ENCODE data around the gene MRAS.

The MRAS gene

DNA sequence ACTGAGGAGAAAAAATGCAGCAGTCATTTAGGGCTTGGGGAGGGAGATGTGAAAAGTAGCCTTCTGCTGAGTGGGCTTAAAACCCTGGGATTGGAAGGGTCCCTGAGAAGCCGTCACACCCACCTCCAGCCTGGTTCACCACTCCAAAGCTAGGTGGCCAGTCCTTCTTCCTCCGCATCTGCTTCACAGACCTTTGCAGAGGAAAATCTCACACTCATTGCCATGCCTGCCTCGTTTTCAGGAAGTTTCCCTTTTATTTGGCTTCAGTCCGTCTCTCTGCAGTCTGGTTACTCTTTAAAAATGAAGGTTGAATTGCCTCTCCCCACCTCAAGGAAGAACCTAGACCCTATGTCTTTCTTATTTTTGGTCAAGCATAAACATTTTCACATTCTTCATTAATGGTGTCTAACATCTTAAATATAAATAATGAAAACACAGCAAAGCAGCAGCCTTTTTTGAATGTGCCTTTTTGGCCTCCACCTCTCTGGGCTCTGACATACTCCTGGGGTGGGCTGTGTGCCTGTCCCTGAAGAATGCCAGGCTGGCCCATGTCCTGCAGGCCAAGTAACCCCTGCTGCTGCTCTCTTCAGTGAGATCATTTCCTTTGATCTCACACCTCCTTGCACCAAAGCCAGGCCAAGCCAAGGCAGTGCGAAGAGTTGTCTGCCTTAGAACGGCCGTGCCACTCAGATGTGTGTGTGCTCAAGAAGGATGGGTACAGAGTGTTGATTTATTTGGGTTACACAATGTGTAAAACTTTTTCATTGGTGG is 11.0 kb downstream of the MRAS start:
- no CpG with 5 or more reads among the region's 7 CpGs for WGBS (ENCODE audit: insufficient coverage, insufficient read length)
- H3K4me3 ChIP-seq (ENCODE audit: low read length), result no peak overlapping the region
- DNase-seq (ENCODE audit: low read depth, low spot score), result no peak
- H3K27ac ChIP-seq (ENCODE audit: low read length), result no peak overlapping the region
- H3K9me3 ChIP-seq (ENCODE audit: control insufficient read depth, insufficient read depth, low read length), result no peaks in the 10 kb centered on the region
- no peaks in the 10 kb centered on the region for H3K4me1 ChIP-seq (ENCODE audit: control insufficient read depth, insufficient read depth, low read length)
- H3K27me3 ChIP-seq (ENCODE audit: control insufficient read depth, insufficient read depth, low read length), result no peaks in the 10 kb centered on the region
- H3K36me3 ChIP-seq (ENCODE audit: control insufficient read depth, insufficient read depth, low read length), result no peaks in the 10 kb centered on the region

DNA sequence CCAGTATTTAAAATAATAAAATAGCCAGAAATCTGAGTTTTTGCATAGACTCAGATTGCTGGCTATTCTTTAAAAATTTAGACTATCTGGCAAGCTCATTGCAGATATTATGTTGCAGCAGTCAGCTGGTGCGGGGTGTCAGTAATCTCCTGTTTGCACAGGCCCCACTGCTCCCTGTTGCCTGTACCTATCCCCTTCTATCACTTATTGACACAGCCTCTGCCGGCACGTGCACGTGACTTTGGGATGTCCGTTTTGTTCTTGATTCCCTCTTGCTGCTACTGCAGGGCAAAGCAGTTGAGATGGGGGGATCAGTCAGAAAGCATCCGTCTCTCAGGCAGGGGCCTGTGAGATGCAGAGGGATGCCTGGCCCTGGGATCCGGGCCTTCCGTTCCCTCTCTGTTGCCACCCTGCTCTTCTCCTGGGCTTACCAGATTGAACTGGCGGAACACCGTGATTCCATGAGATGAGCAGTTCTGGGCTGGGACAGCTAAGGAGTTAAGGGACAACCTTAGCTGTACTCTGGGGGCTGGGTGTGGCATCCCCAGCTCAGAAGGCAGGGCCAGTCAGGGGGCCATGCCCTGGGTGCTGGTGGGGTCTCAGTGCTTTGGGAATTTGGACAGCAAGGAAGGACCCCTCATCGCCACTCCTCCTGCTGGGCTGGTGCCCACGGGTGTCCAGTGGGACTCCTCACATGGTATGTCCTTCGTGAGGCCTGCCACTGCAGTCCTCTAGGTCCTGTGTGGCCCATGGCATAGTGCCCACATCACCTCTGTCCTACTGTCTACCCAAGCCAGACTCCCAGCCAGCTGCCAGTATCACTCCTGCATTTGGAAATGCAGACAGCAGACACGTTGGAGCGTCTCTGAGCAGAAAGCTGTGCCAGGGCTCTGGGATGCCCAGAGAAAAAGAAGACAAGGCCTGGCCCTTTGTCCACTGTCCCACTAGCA is 11.8 kb downstream of the MRAS start:
- H3K9me3 ChIP-seq (ENCODE audit: control insufficient read depth, insufficient read depth, low read length), result no peaks in the 10 kb centered on the region
- no peak overlapping the region for H3K4me3 ChIP-seq (ENCODE audit: low read length)
- WGBS (ENCODE audit: insufficient coverage, insufficient read length), result no CpG with 5 or more reads among the region's 15 CpGs
- H3K27ac ChIP-seq (ENCODE audit: low read length), result no peak overlapping the region
- H3K27me3 ChIP-seq (ENCODE audit: control insufficient read depth, insufficient read depth, low read length), result no peaks in the 10 kb centered on the region
- no peaks in the 10 kb centered on the region for H3K4me1 ChIP-seq (ENCODE audit: control insufficient read depth, insufficient read depth, low read length)
- no peaks in the 10 kb centered on the region for H3K36me3 ChIP-seq (ENCODE audit: control insufficient read depth, insufficient read depth, low read length)
- no peak for DNase-seq (ENCODE audit: low read depth, low spot score)

DNA sequence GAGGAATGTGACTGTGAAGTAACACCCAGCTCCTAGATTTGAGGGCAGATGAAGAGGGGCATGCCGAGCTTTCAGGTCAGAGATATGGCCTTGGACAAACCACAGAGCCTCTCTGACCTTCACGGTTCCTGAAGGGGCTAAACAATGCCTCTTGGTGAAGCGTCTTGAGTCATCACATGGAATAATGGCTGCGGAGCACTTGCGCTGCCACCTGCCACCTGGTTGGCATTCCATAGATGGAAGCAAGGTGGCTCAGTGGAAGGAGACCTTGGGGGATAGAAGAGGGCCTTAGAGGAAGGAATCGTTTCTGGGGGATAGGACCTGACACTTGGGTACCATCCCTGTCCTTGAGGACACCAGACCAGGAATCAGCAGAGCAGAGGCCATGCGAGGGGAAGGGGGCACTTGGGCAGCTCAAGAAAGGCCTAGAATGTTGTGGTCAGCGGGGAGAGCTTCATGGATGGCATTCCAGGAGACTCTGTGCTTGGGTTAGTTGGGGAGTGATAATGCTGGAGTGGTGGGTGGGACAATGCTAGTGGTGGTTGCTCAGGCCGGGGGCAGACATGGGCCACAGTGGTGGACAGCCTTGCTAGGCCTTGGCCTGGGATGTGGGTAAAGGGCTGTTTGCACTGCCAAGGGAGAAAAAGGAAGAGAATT is 12.6 kb downstream of the MRAS start:
- Histone ChIP-seq H3K4me1 (ENCODE audit: control insufficient read depth, insufficient read depth, low read length) (no peaks in the 10 kb centered on the region), H3K27ac (ENCODE audit: low read length) (no peak overlapping the region), H3K27me3 (ENCODE audit: control insufficient read depth, insufficient read depth, low read length) (no peaks in the 10 kb centered on the region), H3K4me3 (ENCODE audit: low read length) (no peak overlapping the region), H3K9me3 (ENCODE audit: control insufficient read depth, insufficient read depth, low read length) (no peaks in the 10 kb centered on the region), H3K36me3 (ENCODE audit: control insufficient read depth, insufficient read depth, low read length) (no peaks in the 10 kb centered on the region)
- no CpG with 5 or more reads among the region's 9 CpGs for WGBS (ENCODE audit: insufficient coverage, insufficient read length)
- DNase-seq (ENCODE audit: low read depth, low spot score), result no peak

DNA sequence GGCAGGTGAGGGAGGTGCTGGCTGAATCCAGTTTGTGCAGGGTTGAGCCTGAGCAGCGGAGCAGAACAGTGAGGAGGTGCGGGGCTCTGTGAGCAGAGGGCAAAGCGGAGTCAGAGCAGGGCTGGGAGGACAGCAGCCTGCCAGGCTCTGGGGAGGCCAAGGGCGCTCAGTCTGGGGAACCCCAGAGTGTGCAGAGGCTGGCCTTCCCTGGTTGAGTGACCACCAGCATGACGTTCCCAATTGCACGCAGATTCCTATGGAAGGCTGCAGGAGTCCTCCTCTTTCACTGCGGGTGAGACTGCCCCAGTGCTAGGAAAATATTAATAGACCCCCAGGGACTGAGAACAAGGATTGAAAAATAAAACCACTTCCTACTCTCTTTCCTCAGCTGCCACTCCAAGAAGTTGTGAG is 13.2 kb downstream of the MRAS start:
- Histone ChIP-seq H3K27me3 (ENCODE audit: control insufficient read depth, insufficient read depth, low read length) (no peaks in the 10 kb centered on the region), H3K27ac (ENCODE audit: low read length) (no peak overlapping the region), H3K36me3 (ENCODE audit: control insufficient read depth, insufficient read depth, low read length) (no peaks in the 10 kb centered on the region), H3K4me1 (ENCODE audit: control insufficient read depth, insufficient read depth, low read length) (no peaks in the 10 kb centered on the region), H3K4me3 (ENCODE audit: low read length) (no peak overlapping the region), H3K9me3 (ENCODE audit: control insufficient read depth, insufficient read depth, low read length) (no peaks in the 10 kb centered on the region)
- no peak for DNase-seq (ENCODE audit: low read depth, low spot score)
- WGBS (ENCODE audit: insufficient coverage, insufficient read length), result no CpG with 5 or more reads among the region's 7 CpGs

DNA sequence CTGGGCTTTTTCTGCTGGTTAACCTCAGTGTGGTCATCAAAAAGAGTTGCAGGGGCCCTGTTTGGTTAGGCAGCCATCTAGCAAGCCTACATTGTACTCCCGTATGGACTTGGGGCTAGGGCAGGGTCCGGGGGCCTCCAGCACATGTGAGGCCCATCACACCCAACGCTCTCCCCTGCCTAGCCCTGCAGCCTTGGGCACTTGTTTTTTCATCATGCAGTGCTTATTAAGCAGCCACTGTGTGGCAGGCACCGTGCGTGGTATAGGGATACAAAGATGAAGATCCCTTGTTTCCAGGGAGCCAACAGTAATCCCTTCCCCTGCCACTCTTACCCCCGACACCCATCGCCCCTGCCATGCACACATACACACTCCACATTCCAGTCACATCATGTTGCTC is 14.2 kb downstream of the MRAS start:
- H3K9me3 ChIP-seq (ENCODE audit: control insufficient read depth, insufficient read depth, low read length), result no peaks in the 10 kb centered on the region
- no CpG with 5 or more reads among the region's 7 CpGs for WGBS (ENCODE audit: insufficient coverage, insufficient read length)
- no peak for DNase-seq (ENCODE audit: low read depth, low spot score)

DNA sequence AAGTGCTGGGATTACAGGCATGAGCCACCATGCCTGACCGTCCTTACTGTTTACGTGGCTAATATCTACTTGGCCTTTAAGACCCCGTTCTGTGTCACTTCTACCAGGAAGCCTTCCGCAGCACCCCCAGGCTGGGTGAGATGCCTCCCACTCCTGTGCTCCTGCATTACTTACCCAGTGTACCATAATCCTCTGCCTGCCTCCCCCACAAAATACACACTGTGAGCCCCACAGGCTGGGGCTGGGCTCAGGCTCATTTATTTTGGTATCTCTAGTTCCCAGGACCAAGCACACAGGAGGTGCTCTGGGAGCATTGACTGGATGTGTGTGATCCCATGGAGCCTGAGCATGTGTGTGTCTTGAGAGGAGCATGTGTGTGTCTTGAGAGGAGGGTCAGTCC is 14.9 kb downstream of the MRAS start:
- no peaks in the 10 kb centered on the region for H3K9me3 ChIP-seq (ENCODE audit: control insufficient read depth, insufficient read depth, low read length)
- no peaks in the 10 kb centered on the region for H3K4me1 ChIP-seq (ENCODE audit: control insufficient read depth, insufficient read depth, low read length)
- DNase-seq (ENCODE audit: low read depth, low spot score), result no peak
- H3K27me3 ChIP-seq (ENCODE audit: control insufficient read depth, insufficient read depth, low read length), result no peaks in the 10 kb centered on the region
- no peak overlapping the region for H3K4me3 ChIP-seq (ENCODE audit: low read length)
- H3K36me3 ChIP-seq (ENCODE audit: control insufficient read depth, insufficient read depth, low read length), result no peaks in the 10 kb centered on the region
- no peak overlapping the region for H3K27ac ChIP-seq (ENCODE audit: low read length)
- no CpG with 5 or more reads among the region's 4 CpGs for WGBS (ENCODE audit: insufficient coverage, insufficient read length)

More for the DNA sequence above, 14.2 kb downstream of the MRAS start:
- Histone ChIP-seq H3K27me3 (ENCODE audit: control insufficient read depth, insufficient read depth, low read length) (no peaks in the 10 kb centered on the region), H3K36me3 (ENCODE audit: control insufficient read depth, insufficient read depth, low read length) (no peaks in the 10 kb centered on the region), H3K27ac (ENCODE audit: low read length) (no peak overlapping the region), H3K4me1 (ENCODE audit: control insufficient read depth, insufficient read depth, low read length) (no peaks in the 10 kb centered on the region), H3K4me3 (ENCODE audit: low read length) (no peak overlapping the region)

DNA sequence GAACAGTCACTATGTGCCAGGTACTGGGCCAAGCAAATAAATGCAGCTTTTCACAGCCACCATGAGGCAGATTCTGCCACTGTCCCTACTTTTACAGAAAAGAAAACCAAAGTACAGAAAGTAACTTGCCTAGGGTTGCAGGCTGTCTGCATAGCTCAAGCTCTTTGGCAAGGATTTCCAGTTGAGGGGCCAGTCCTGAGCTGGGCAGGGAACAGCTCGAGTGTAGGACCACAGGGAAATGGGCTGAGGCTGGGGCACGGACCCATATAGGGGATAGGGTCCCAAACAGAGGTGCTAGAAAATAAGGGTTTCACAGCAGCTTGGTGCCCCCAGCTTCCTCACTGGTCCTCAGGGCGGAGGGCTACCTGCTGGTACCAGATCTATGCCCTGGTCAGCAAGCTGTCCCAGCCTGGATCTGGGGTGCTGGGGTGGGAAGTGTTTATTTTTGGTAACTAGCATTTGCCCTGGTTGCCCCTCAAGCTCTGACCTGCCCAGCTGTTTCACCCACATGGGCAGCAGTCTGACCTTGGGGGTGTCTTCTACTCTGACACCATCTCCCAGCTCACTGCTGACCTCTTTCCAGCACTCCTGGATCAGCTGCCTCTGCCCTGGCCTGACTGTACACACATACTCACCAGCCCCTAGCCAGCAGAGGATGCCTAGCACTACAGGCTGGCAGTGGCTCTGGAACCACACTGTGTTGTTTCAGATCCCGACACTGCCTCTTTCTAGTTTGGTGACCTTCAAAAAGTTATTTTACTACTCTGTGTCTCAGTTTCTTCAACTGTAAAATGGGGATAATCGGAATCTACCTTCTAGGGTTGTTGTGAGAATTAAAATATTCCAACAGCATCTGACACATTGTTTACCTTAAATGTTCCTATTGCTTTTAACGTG is 16.2 kb downstream of the MRAS start:
- DNase-seq (ENCODE audit: low read depth, low spot score), result no peak
- no peaks in the 10 kb centered on the region for H3K4me1 ChIP-seq (ENCODE audit: control insufficient read depth, insufficient read depth, low read length)
- no CpG with 5 or more reads among the region's 6 CpGs for WGBS (ENCODE audit: insufficient coverage, insufficient read length)
- H3K36me3 ChIP-seq (ENCODE audit: control insufficient read depth, insufficient read depth, low read length), result no peaks in the 10 kb centered on the region
- H3K4me3 ChIP-seq (ENCODE audit: low read length), result no peak overlapping the region
- no peaks in the 10 kb centered on the region for H3K27me3 ChIP-seq (ENCODE audit: control insufficient read depth, insufficient read depth, low read length)
- no peaks in the 10 kb centered on the region for H3K9me3 ChIP-seq (ENCODE audit: control insufficient read depth, insufficient read depth, low read length)
- no peak overlapping the region for H3K27ac ChIP-seq (ENCODE audit: low read length)

DNA sequence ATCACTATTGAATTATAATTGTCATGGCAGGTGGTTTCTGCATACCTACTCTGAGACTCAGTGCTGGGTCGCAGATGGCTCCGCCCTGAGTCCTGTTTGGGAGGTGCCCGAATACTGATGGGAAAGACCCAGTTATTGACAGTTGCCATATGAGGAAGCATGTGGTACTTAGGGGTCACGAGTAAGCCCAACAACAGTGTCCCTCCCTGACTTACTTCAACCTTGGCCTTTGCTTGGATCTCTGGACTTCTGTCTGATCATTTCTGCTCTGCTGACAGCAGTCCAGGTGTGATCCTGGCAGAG is 16.8 kb downstream of the MRAS start:
- DNase-seq (ENCODE audit: low read depth, low spot score), result no peak
- no peak overlapping the region for H3K4me3 ChIP-seq (ENCODE audit: low read length)
- no CpG with 5 or more reads among the region's 4 CpGs for WGBS (ENCODE audit: insufficient coverage, insufficient read length)
- no peak overlapping the region for H3K27ac ChIP-seq (ENCODE audit: low read length)
- H3K27me3 ChIP-seq (ENCODE audit: control insufficient read depth, insufficient read depth, low read length), result no peaks in the 10 kb centered on the region
- no peaks in the 10 kb centered on the region for H3K36me3 ChIP-seq (ENCODE audit: control insufficient read depth, insufficient read depth, low read length)
- H3K4me1 ChIP-seq (ENCODE audit: control insufficient read depth, insufficient read depth, low read length), result no peaks in the 10 kb centered on the region
- H3K9me3 ChIP-seq (ENCODE audit: control insufficient read depth, insufficient read depth, low read length), result no peaks in the 10 kb centered on the region

DNA sequence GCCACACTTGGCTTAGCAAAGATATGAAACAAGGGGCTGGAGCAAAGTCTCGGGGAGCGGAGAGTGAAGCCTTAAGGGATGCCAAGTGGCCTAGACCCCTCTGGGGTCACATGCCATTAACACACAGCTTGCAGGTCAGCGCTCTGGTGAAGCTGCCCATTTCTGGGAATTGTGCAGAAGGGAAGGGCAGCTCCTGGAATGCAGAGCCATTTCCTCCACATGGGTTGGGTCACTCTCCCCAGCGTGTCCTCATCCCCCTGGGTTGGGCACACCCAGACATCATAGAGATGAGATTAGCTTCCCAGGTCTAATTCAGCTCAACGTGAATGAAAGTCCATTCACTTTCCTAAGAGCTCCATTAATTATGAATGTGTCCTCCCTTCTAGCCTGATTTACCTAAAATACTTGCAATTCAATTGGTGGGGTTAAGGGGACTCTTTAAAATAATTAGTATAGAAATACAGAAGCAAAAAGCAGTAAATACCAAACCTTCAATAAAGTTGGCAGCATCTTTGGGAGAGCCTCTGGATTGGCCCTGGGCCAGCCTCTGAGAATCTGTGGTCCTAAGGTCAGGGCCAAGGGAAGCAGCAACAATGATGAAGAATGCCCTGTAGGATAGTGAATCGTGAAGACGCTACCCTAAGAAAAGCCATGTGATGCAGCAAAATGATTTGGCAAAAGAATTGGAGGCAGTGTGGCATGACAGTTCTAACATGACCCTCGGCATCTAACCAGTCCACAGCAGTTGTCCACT is 17.8 kb downstream of the MRAS start:
- no CpG with 5 or more reads among the region's 8 CpGs for WGBS (ENCODE audit: insufficient coverage, insufficient read length)

More for the DNA sequence above, 17.8 kb downstream of the MRAS start:
- Histone ChIP-seq H3K9me3 (ENCODE audit: control insufficient read depth, insufficient read depth, low read length) (no peaks in the 10 kb centered on the region), H3K36me3 (ENCODE audit: control insufficient read depth, insufficient read depth, low read length) (no peaks in the 10 kb centered on the region), H3K4me3 (ENCODE audit: low read length) (no peak overlapping the region), H3K4me1 (ENCODE audit: control insufficient read depth, insufficient read depth, low read length) (no peaks in the 10 kb centered on the region), H3K27ac (ENCODE audit: low read length) (no peak overlapping the region), H3K27me3 (ENCODE audit: control insufficient read depth, insufficient read depth, low read length) (no peaks in the 10 kb centered on the region)
- no peak for DNase-seq (ENCODE audit: low read depth, low spot score)
